HG03060 (cell line): ENCODE results near the gene STKLD1.
"Not testable (repeated sequence)": the region's sequence is repeated elsewhere in the genome, so short reads cannot be mapped to it uniquely, and the experiment has no call there.

Source experiments
- ATAC-seq: cut with Tn5 transposase; IDR thresholded peaks from one replicate; pipeline ENCODE4 v1.9.1; 2021; ENCODE audit warnings: low read depth, moderate number of reproducible peaks; ENCODE audit not compliant: unreplicated experiment

Gene STKLD1

DNA sequence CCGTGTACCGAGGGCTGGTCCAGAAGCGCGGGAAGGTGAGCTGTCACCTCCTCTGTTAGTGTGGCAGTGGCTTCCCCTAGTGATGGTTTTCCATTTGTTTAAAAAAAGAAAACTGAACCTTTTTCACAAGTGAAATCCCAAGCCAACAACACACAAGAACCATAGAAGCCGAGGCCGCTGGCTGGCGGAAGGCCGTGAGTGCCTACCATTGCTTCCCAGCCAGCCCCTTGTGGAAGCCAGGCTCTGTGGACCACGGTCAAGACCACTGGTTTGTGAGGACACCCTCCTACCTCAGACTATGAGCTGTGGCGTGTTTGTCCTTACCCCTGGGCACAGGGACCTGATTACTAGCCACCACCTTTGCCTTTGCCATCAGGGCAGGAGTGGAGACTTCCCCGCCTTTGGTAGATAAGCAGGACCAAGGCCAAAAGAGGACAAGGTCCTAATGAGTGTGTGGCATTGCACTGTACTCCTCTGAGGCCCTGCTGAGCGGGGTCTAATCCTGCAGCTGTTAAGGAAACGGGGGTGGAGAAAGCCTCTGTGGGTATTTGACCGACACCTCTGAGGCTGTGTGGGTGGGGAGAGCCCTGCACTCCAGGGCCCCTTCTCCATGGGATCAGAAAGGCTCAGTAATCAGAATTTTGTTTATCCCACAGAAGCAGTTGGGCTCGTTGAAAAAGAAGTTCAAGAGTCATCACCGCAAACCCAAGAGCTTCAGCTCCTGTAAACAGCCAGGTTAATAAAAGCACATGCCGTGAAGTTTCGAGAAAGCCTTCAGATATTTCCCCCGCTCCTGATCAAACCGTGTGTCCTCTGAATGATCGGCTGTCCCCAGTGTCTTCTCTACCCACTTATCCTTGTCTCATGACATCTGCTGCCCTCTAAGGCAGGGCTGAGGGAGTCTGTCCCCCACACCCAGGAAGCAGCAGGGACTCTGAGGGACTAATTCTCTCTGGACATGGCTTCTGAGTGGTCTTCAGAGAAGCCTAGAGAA lies 15.5 kb upstream of the STKLD1 start:
- ATAC-seq: no peak

GRCh38 chr9:133361507-133362092 lies 14.6 kb upstream of the STKLD1 start:
- no peak for ATAC-seq

DNA sequence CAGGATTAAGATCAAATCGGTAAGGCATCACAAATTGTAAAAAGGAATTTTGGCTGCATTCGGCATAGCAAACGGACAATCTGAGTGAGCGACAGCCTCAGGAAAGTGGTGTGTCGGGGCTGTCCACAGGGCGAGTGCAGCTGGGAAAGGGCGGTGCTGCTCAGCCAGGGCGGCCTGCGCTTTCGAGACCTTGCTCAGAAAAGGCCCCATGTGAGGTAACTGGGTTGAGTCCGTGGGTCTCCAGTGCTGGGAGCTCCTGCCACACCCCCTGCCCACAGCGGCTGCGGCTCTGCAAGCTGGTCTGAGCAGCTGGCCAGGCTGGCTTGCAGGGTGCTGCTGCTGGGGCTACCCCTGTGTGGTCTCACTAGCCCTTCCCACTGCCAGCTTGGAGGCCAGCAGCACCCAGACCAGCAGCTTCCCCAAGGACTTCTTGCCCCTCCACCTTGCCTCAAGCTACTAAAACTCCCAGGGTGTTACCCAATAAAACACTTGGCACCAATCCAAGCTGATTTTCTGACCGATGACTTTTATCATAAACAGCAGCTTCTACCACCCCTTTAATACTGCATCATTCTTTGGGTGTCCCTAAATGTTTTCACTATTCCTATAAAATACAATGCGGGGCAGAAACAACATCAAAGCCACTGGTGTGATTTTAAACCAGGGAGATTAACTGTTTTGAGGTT lies 13.7 kb upstream of the STKLD1 start:
- no peak for ATAC-seq

DNA sequence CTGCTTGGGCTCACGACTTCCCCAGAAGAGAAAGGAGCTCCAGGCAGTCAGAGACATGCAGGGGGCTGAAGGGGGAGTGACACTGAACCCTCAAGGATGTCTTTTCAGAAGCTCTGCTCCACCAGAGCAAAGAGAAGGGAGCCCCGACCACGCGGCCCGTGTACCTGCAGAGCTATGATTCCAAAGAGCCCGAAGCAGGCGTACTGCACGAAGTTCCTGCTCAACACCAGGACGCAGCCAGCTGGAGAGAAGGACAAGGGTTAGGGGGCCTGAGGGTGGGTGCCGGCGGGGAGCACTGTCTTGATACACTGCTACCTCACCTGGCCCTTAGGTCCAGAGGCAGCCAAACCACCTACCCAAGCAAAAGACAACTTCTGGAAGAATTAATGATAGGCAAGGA lies 9.7 kb upstream of the STKLD1 start:
- no peak for ATAC-seq

DNA sequence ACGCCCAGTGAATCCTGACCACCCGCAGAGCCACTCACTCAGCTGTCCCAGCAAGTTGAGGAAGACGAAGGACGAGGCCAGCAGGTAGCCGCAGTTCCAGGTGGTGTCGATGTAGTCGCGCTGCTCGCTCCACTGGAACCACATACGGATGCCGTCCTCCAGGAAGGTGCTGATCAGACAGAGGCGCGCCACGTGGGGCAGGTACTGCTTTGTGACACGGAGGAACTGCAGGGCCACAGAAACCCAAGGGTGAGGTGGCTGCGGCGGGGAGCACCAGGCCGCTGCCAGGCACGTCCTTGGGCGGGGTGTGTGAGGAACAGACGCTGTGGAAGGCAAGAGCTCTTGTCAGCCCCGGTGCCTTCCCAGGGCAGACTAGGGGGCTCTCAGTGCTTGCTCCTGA lies 8.9 kb upstream of the STKLD1 start:
- no peak for ATAC-seq

GRCh38 chr9:133367778-133368177 lies 8.4 kb upstream of the STKLD1 start:
- no peak for ATAC-seq

- no peak for ATAC-seq
These were observed 7.8 kb upstream of the STKLD1 start for GRCh38 chr9:133368249-133368881.

- no peak for ATAC-seq
These were observed 6.7 kb upstream of the STKLD1 start for GRCh38 chr9:133369422-133369821.

GRCh38 chr9:133369933-133370332 lies 6.2 kb upstream of the STKLD1 start:
- ATAC-seq: no peak

DNA sequence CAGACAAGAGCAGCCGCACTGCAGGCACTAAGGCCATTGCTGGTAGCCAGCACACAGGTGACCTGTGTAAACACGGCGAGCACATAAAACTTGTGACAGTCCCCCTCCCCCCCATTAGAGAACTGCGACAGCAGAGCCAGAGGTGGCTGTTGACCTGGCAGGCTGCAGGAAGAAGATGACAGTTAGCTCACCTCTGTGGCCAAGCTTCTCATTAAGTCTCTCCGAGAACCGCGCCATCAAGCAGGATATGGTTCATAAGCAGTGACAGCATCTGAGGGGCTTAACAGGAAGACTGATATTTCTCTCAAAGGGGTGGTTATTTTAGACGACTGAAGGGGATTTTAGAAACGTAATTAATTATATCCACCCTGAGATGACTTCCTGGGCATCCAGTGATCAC lies 5.5 kb upstream of the STKLD1 start:
- no peak for ATAC-seq

DNA sequence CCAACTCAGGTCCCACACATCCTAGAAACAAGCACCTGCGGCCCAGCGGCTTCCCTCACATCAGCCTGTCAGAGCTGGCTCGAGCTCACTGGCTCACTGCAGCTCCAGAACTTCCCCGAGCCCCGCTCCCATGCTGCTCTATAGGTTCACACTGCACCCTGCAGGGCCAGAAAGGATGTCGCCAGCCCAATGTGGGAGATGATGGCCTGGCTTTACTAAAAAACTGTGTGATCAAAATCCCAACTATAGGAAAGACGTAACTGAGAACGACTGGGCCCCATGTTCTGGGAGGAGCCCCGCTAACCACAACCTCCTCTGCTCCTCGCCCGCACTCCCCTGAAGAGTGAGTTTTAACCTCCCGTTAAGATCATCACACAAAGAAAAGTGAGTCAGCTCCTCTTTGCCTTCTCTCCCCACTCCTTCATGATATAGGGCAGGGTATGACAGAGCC lies 4.9 kb upstream of the STKLD1 start:
- ATAC-seq: no peak

GRCh38 chr9:133372144-133372543 lies 4.0 kb upstream of the STKLD1 start:
- no peak for ATAC-seq

- ATAC-seq: no peak
These were observed 1.5 kb upstream of the STKLD1 start for GRCh38 chr9:133374612-133375115.

GRCh38 chr9:133375116-133375723 lies 946 bp upstream of the STKLD1 start:
- ATAC-seq: no peak

DNA sequence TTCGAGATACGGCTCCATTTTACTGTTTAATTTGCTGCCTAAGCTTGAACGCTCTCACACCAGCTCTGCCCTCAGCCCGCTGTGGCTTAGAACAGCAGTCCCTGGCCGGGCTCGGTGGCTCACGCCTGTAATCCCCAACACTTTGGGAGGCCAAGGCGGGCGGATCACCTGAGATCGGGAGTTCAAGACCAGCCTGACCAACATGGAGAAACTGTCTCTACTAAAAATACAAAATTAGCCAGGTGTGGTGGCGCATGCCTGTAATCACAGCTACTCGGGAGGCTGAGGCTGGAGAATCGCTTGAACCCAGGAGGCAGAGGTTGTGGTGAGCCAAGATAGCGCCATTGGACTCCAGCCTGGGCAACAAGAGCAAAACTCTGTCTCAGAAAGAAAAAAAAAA lies 1.1 kb downstream of the STKLD1 start:
- not testable (repeated sequence) for ATAC-seq

DNA sequence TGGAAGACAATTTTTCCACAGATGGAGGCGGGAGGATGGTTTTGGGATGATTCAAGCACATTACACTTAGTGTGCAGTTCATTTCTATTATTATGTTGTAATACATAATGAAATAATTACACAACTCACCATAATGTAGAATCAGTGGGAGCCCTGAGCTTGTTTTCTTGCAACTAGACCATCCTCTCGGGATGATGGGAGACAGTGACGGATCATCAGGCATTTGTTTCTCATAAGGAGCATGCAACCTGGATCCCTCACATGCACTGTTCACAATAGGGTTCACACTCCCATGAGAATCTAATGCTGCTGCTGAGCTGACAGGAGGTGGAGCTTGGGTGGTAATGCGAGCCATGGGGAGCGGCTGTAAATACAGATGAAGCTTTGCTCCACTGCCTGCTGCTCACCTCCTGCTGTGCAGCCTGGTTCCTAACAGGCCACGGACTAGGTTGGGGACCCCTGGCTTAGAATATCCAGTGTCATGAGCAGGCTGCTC lies 1.6 kb downstream of the STKLD1 start:
- ATAC-seq: no peak

DNA sequence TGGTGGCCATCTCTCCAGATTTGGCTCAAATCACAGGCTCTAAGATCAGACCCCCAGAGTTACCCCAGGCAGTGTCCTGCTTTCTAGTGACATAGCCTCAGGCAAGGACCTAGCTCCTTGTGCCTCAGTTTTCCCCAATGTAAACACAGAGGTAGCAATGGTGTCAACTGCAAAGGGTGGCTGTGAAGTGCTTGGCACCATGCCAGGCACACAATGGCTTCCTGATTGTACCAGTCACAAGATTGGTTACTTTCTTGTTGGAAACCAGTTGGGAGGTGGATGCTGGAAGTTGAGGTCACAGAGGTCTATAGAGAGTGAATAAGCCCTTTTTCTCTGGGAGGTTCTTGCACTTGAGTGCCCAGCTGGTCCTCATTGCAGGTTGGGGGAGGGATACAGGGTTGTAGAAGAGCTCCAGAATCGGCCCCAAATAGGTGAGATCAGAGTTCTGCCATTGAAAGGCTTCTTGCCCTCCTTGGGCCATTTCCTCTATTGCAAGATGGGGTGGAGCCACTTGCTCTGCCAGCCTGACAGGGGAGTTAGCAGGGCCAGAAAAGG lies 2.3 kb downstream of the STKLD1 start:
- ATAC-seq: no peak

GRCh38 chr9:133379153-133380086 lies 3.3 kb downstream of the STKLD1 start:
- ATAC-seq: no peak

DNA sequence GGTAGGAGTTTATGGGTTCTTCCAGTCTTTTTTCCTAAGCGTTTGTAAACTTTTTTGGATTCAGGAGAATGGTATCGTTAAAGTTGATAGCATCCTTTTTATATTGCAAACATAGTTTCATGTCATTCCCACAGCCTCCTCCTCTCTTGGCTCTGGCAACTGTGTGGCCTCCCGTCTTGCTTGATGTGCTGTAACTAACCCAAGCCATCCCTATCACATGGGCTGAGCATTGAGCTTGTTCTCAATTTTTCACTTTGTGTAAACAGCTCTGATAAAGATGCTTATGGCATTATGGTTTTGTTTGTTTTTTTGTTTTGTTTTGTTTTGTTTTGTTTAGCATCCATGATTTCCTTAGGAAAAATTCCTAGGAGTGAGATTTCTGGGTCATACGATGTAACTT lies 4.6 kb downstream of the STKLD1 start:
- ATAC-seq: no peak
